ENCODE data around the gene NRXN3.

GRCh38 chr14:78805570-78805969 is 635.4 kb downstream of the NRXN3 start:
- TF ChIP-seq BRCA1 (CRISPR knock-in tag; IDR thresholded peaks at IDR 0.05) (no peak), KLF16 (CRISPR knock-in tag; IDR thresholded peaks at IDR 0.05) (no peak), MEIS2 (CRISPR knock-in tag; IDR thresholded peaks at IDR 0.05) (no peak), RARA (CRISPR knock-in tag; IDR thresholded peaks at IDR 0.05) (no peak), YEATS2 (CRISPR knock-in tag; IDR thresholded peaks at IDR 0.05; ENCODE audit: borderline replicate concordance) (no peak), POLR2A (IDR thresholded peaks at IDR 0.05; ENCODE audit: insufficient read depth in 1 of 2, low read depth in 2 of 2, low read length in 2 of 2) (no peak), RBFOX2 (IDR thresholded peaks at IDR 0.05; ENCODE audit: low read depth, low read length) (no peak), ATF3 (CRISPR knock-in tag; IDR thresholded peaks at IDR 0.05) (no peak), ZNF704 (CRISPR knock-in tag; IDR thresholded peaks at IDR 0.05; ENCODE audit: borderline replicate concordance) (no peak), ELF1 (CRISPR knock-in tag; IDR thresholded peaks at IDR 0.05) (no peak)

All from HepG2 (cell line).